Osteoblast (primary cell): ENCODE measurements around the gene ZNF662. TPM values are rescaled to one million over a fixed set of nuclear protein-coding genes. Genes with fewer than 3 reads are reported as not detected.

ENCODE experiments used
- DNase-seq: peaks from one replicate; pipeline ENCODE4 v3.0.0; 2011; ENCODE audit warnings: low spot score, mixed read lengths; ENCODE audit not compliant: insufficient read length; ENCODE audit errors: missing footprints
- H2AFZ ChIP-seq: 2 replicates; pipeline ENCODE4 v1.6.0; 2011; ENCODE audit warnings: mild to moderate bottlenecking, low read length
- H3K27ac ChIP-seq: 2 replicates; pipeline ENCODE4 v1.5.1; 2011; ENCODE audit warnings: mild to moderate bottlenecking, low read depth, low read length, moderate library complexity
- H3K27me3 ChIP-seq: 2 replicates; pipeline ENCODE4 v1.6.0; 2012; ENCODE audit warnings: mild to moderate bottlenecking, control low read depth, inconsistent platforms, low read length, moderate library complexity; ENCODE audit not compliant: insufficient read depth
- H3K36me3 ChIP-seq: 2 replicates; pipeline ENCODE4 v1.5.1; 2011; ENCODE audit warnings: mild to moderate bottlenecking, low read length, control low read depth, moderate library complexity; ENCODE audit not compliant: insufficient read depth
- H3K4me1 ChIP-seq: 2 replicates; pipeline ENCODE4 v1.5.1; 2011; ENCODE audit warnings: mild to moderate bottlenecking, low read length, control low read depth, moderate library complexity; ENCODE audit not compliant: insufficient read depth
- H3K4me2 ChIP-seq: 2 replicates; pipeline ENCODE4 v1.6.0; 2011; ENCODE audit warnings: mild to moderate bottlenecking, low read length; ENCODE audit not compliant: insufficient read depth
- H3K4me3 ChIP-seq: fragments of 200-600 bp; sonication (generic); 3 replicates; pipeline ENCODE4 v1.5.1; 2012; ENCODE audit warnings: mild to moderate bottlenecking, low read length, inconsistent platforms; ENCODE audit not compliant: insufficient read depth
- H3K79me2 ChIP-seq: 2 replicates; pipeline ENCODE4 v1.6.0; 2012; ENCODE audit warnings: mild to moderate bottlenecking, low read length, control low read depth, inconsistent platforms; ENCODE audit not compliant: insufficient read depth
- H3K9me3 ChIP-seq: 2 replicates; pipeline ENCODE4 v1.5.1; 2011; ENCODE audit warnings: low read depth, low read length, control low read depth
- H4K20me1 ChIP-seq: 2 replicates; pipeline ENCODE4 v1.6.0; 2012; ENCODE audit warnings: mild to moderate bottlenecking, low read length, control low read depth; ENCODE audit not compliant: insufficient read depth
- total RNA-seq: library from RNA; depleted of rRNA; stranded (reverse); fragments of >200 nt; gene quantifications from 2 replicates; pipeline ENCODE4 v1.2.3, GENCODE V29; 2012
- TF ChIP-seq, protein P1 (sequence below): IDR thresholded peaks from 2 replicates; pipeline ENCODE4 v1.5.1; 2011; ENCODE audit warnings: mild to moderate bottlenecking, low read depth, low read length, moderate library complexity; ENCODE audit errors: extremely low read depth

Gene ZNF662
- total RNA-seq, 1 donor, result 4.0 TPM

DNA sequence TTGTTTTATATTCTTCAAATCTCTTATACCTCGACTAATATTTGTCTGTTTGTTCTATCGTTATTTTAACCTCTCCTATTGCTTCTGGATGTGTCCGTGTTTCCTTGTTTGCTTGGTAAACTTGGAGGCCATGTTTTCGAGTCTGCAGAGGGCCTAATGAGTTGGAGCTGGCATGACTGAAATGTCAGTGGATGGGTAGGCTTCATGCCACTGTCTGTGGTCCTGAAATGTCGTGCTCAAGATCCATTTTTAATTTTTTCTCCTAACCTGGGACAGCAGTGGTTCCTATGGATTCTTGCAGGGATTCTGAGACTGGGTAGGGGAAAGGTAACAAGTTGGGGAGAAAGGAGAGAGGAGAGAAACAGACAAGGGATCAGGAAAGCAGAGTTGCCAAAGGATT is 54.3 kb downstream of the ZNF662 start:
- no peak overlapping the region for H3K4me2 ChIP-seq
- H3K4me1 ChIP-seq, result no peaks in the 10 kb centered on the region
- DNase-seq, result no peak
- no peaks in the 10 kb centered on the region for H3K9me3 ChIP-seq
- no peak overlapping the region for H3K27ac ChIP-seq
- H3K4me3 ChIP-seq, result no peak overlapping the region
- peaks cover 4% of the 10 kb centered on the region for H3K27me3 ChIP-seq
- H4K20me1 ChIP-seq, result no peaks in the 10 kb centered on the region
- H3K36me3 ChIP-seq, result no peaks in the 10 kb centered on the region
- no peak overlapping the region for H2AFZ ChIP-seq
- H3K79me2 ChIP-seq, result no peaks in the 10 kb centered on the region
- TF ChIP-seq, protein P1, sequence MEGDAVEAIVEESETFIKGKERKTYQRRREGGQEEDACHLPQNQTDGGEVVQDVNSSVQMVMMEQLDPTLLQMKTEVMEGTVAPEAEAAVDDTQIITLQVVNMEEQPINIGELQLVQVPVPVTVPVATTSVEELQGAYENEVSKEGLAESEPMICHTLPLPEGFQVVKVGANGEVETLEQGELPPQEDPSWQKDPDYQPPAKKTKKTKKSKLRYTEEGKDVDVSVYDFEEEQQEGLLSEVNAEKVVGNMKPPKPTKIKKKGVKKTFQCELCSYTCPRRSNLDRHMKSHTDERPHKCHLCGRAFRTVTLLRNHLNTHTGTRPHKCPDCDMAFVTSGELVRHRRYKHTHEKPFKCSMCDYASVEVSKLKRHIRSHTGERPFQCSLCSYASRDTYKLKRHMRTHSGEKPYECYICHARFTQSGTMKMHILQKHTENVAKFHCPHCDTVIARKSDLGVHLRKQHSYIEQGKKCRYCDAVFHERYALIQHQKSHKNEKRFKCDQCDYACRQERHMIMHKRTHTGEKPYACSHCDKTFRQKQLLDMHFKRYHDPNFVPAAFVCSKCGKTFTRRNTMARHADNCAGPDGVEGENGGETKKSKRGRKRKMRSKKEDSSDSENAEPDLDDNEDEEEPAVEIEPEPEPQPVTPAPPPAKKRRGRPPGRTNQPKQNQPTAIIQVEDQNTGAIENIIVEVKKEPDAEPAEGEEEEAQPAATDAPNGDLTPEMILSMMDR, result no peak

DNA sequence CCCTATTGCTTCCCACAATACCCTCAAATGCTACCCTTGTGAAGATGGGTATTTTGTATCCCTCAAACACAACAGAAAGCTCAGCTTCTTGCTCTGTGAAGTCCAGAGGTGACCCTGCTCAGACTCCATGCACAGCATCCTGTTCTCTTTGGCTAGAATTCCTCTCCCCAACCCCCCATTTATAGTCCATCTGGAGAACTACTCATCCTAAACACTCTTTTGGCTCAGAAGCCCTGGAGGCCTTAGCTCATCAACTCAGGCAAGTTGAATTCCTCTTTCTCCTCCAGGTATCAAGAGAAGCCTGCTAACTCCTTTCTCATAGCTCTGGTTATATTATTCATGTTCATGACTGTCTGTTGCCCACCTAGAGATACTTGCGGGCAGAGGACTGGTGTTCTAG is 54.8 kb downstream of the ZNF662 start:
- H3K27ac ChIP-seq, result no peak overlapping the region
- H3K27me3 ChIP-seq, result peaks cover 4% of the 10 kb centered on the region
- H3K4me2 ChIP-seq, result no peak overlapping the region
- H4K20me1 ChIP-seq, result no peaks in the 10 kb centered on the region
- DNase-seq, result no peak
- no peaks in the 10 kb centered on the region for H3K9me3 ChIP-seq
- no peak overlapping the region for H3K4me3 ChIP-seq
- TF ChIP-seq, protein P1, result no peak
- H3K36me3 ChIP-seq, result no peaks in the 10 kb centered on the region
- H2AFZ ChIP-seq, result no peak overlapping the region
- H3K79me2 ChIP-seq, result no peaks in the 10 kb centered on the region
- H3K4me1 ChIP-seq, result no peaks in the 10 kb centered on the region

DNA sequence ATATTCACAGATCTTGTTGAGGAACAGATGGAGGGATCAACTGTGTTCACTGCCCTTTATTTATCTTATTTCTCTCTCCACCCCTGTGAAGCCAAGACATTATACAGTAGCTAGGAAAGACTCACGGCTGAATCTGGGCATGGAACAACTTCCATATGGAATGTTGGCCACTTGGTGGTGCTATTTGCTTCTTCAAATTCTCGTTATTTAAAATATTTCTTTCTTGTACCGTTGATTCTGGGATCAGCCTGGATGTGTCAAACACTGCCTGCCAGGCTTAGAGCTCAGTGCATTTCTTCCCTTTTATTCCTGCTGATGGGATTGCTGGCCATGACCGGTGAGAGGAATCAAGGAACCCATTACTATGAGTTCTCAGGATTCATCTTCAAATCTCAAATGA is 55.7 kb downstream of the ZNF662 start:
- TF ChIP-seq, protein P1, result peak; percentile 73
- H3K27me3 ChIP-seq, result peaks cover 4% of the 10 kb centered on the region
- no peaks in the 10 kb centered on the region for H4K20me1 ChIP-seq
- no peaks in the 10 kb centered on the region for H3K9me3 ChIP-seq
- H2AFZ ChIP-seq, result no peak overlapping the region
- no peak overlapping the region for H3K4me2 ChIP-seq
- H3K4me3 ChIP-seq, result no peak overlapping the region
- DNase-seq, result no peak
- H3K36me3 ChIP-seq, result no peaks in the 10 kb centered on the region
- H3K4me1 ChIP-seq, result no peaks in the 10 kb centered on the region
- no peaks in the 10 kb centered on the region for H3K79me2 ChIP-seq
- no peak overlapping the region for H3K27ac ChIP-seq

DNA sequence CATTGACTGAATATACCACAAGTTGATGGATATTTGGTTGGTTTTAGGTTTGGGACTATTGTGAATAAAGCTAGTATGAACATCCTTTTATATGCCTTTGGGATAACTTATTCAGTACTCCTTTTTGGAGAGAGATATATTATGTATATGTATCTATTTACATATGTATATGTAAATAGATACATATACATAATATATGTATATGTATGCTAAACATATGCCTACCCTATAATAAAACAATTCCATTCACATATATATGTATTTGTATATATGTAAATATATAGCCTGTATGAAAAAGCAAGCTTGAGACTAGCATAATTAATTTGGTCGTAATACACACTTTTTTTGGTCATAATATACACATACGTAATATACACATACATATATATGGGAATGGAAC is 57.3 kb downstream of the ZNF662 start:
- peaks cover 4% of the 10 kb centered on the region for H3K27me3 ChIP-seq
- H2AFZ ChIP-seq, result no peak overlapping the region
- no peak overlapping the region for H3K27ac ChIP-seq
- H3K4me2 ChIP-seq, result no peak overlapping the region
- H3K4me1 ChIP-seq, result no peaks in the 10 kb centered on the region
- no peak for DNase-seq
- TF ChIP-seq, protein P1, result no peak
- no peaks in the 10 kb centered on the region for H4K20me1 ChIP-seq
- no peaks in the 10 kb centered on the region for H3K36me3 ChIP-seq
- no peaks in the 10 kb centered on the region for H3K9me3 ChIP-seq
- no peaks in the 10 kb centered on the region for H3K79me2 ChIP-seq
- H3K4me3 ChIP-seq, result no peak overlapping the region
